Mucosa of rectum (tissue), 2 donors: ENCODE results near the gene AASDHPPT.

ENCODE experiments used
- H3K27ac ChIP-seq, 2 donors: one replicate each; pipeline ENCODE4 v1.7.0; 2013; ENCODE audit warnings: inconsistent platforms in 2 of 2, low read depth in 2 of 2, low read length in 2 of 2
- H3K27me3 ChIP-seq, 2 donors: one replicate each; pipeline ENCODE4 v1.7.0; 2013; ENCODE audit warnings: low read length in 2 of 2; ENCODE audit not compliant: control insufficient read depth in 2 of 2, insufficient read depth in 2 of 2
- H3K36me3 ChIP-seq, 2 donors: one replicate each; pipeline ENCODE4 v1.7.0; 2013; ENCODE audit warnings: low read length in 2 of 2; ENCODE audit not compliant: control insufficient read depth in 2 of 2, insufficient read depth in 2 of 2
- H3K4me1 ChIP-seq, 2 donors: one replicate each; pipeline ENCODE4 v1.7.0; 2013; ENCODE audit warnings: low read length in 2 of 2, mild to moderate bottlenecking in 1 of 2; ENCODE audit not compliant: control insufficient read depth in 2 of 2, insufficient read depth in 2 of 2
- H3K4me3 ChIP-seq, 2 donors: one replicate each; pipeline ENCODE4 v1.7.0; 2013; ENCODE audit warnings: low read length in 2 of 2
- H3K9ac ChIP-seq, 2 donors: one replicate each; pipeline ENCODE4 v1.7.0; 2013; ENCODE audit warnings: low read length in 2 of 2, low read depth in 1 of 2, mild to moderate bottlenecking in 1 of 2
- H3K9me3 ChIP-seq, 2 donors: one replicate each; pipeline ENCODE4 v1.7.0; 2013; ENCODE audit warnings: low read length in 2 of 2; ENCODE audit not compliant: control insufficient read depth in 2 of 2
- donor health status: healthy.
- donor health status: Normal muscosa, but diverticular disease.

The AASDHPPT gene, protein sequence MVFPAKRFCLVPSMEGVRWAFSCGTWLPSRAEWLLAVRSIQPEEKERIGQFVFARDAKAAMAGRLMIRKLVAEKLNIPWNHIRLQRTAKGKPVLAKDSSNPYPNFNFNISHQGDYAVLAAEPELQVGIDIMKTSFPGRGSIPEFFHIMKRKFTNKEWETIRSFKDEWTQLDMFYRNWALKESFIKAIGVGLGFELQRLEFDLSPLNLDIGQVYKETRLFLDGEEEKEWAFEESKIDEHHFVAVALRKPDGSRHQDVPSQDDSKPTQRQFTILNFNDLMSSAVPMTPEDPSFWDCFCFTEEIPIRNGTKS

DNA sequence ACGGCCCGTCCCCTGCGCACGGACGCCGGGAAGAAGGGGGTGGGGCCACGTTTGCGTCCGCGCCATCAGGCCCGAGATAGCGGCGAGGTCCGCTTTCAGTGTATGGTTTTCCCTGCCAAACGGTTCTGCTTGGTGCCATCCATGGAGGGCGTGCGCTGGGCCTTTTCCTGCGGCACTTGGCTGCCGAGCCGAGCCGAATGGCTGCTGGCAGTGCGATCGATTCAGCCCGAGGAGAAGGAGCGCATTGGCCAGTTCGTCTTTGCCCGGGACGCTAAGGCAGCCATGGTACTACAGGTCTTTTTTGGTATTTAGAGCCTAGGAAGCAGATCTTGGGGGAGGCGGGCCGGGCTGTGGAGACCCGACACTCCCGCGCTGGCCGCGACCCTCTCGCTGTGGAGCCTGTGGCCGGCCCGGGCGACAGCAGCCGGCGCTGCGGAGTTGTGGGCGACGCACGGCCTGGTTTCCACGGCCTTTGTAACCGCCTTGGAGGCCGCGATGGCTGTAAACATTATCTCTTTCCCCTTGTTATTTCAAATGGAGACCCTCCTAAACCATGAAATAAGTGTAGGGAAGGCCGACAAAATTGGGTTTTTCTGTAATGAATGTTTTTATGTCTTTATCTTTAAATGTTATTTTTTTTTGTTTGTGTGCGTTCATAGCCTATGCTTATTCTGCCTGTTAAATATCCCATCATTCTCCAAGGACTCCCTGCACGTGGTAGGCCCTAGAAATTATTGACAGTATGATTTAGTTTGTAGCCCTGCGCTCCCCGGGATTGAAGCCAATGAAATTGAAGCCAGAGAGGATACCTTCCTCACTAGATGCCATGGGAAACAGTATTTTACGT is at the start of gene AASDHPPT:
Gene AASDHPPT, plus strand, starts transcription at position 54 of the 847 bp plus-strand sequence. Its CDS starts 49 bp downstream, at position 103.
- peak within 1 kb of the TSS; percentile 96 to 98 for H3K4me3 ChIP-seq
- H3K27me3 ChIP-seq: no peaks in the 10 kb centered on the region
- H3K36me3 ChIP-seq: peaks cover 16 to 17% of the 10 kb centered on the region in 2 donors
- peak within 1 kb of the TSS; percentile 89 to 96 for H3K27ac ChIP-seq
- H3K4me1 ChIP-seq: peaks cover 8% of the 10 kb centered on the region in 2 donors
- H3K9ac ChIP-seq: peak within 1 kb of the TSS; percentile 93 to 97
- H3K9me3 ChIP-seq: no peaks in the 10 kb centered on the region

- Histone ChIP-seq H3K36me3 (no peaks in the 10 kb centered on the region), H3K4me3 (no peak overlapping the region), H3K27ac (no peak overlapping the region), H3K27me3 (peaks cover 0 to 3% of the 10 kb centered on the region in 2 donors), H3K9ac (no peak overlapping the region), H3K4me1 (no peaks in the 10 kb centered on the region), H3K9me3 (no peaks in the 10 kb centered on the region)
Observed at GRCh38 chr11:106030609-106031008, 46.9 kb upstream of the AASDHPPT start.

DNA sequence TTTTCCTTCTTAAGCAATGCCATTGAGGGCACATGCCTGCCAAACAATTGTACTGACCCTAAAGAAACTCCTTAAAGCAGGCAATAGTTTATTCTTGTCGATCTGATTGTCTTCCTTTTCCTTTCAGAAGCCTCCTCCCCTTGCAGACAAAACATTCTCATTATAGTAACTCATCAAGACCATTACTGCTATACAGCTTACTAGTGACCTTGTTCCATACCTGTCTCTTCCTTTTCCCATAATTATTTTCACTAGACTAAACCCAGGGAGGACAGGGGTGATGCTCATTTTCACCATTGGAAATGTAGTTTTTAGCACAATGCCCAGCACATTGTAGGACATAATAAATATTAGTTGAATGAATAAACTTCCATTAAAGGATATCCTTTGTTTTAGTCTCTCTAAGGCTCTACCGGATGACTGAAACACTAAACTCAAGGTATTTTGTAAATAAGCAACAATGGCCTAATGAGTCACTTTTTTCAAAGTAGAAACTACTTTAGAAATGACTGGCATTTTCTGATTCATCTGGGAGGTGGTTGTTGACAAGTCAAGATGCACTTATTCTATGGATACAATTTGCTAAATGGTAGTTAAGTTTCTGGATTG is 46.2 kb upstream of the AASDHPPT start:
- Histone ChIP-seq H3K27me3 (peaks cover 0 to 3% of the 10 kb centered on the region in 2 donors), H3K4me3 (no peak overlapping the region), H3K36me3 (no peaks in the 10 kb centered on the region), H3K9me3 (no peaks in the 10 kb centered on the region), H3K4me1 (no peaks in the 10 kb centered on the region), H3K9ac (no peak overlapping the region), H3K27ac (no peak overlapping the region)

GRCh38 chr11:106031936-106032335 is 45.5 kb upstream of the AASDHPPT start:
- H3K27me3 ChIP-seq: peaks cover 0 to 3% of the 10 kb centered on the region in 2 donors
- no peak overlapping the region for H3K27ac ChIP-seq
- no peaks in the 10 kb centered on the region for H3K4me1 ChIP-seq
- no peaks in the 10 kb centered on the region for H3K9me3 ChIP-seq
- no peak overlapping the region for H3K9ac ChIP-seq
- H3K36me3 ChIP-seq: no peaks in the 10 kb centered on the region
- no peak overlapping the region for H3K4me3 ChIP-seq

DNA sequence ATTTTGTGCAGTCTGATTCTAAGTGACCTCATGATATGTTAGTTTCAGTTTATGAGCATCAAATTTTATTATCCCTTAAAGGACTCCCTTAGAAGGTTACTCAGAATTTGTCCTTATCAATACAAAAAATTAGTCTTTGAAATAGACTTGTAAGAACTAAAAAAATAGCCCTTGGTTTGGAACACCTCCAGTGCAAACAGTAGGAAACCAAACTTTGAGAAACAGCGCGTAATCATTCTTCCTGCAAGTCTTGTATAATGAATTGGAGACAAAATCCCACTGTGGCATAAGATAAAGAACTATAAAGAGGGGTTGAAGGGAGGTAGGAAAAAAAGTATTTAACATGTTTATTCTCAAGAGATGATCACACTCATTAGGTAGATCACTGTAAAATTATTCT is 44.6 kb upstream of the AASDHPPT start:
- Histone ChIP-seq H3K9ac (no peak overlapping the region), H3K4me3 (no peak overlapping the region), H3K4me1 (no peaks in the 10 kb centered on the region), H3K27ac (no peak overlapping the region), H3K9me3 (no peaks in the 10 kb centered on the region), H3K27me3 (peaks cover 0 to 3% of the 10 kb centered on the region in 2 donors), H3K36me3 (no peaks in the 10 kb centered on the region)

DNA sequence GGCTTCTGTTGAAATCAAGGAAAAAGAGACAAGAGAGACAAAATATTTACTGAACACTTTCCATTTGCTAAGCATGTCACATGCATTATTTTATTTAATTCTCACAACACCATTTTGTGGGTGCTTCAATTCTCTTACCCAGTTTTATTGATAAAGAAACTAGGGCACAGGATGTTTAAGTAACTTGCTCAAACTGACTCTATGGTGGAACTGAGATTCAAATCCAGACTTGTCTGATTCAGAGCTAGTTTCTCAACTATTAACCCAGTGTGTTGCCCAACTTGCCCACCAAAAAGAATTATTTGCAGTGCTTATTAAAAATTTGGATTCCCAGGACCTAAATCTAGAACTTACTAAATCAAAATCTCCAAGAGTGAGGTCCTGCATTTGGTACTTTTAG is 33.9 kb upstream of the AASDHPPT start:
- Histone ChIP-seq H3K27ac (no peak overlapping the region), H3K4me3 (no peak overlapping the region), H3K9ac (no peak overlapping the region), H3K36me3 (no peaks in the 10 kb centered on the region), H3K27me3 (no peaks in the 10 kb centered on the region), H3K4me1 (no peaks in the 10 kb centered on the region), H3K9me3 (no peaks in the 10 kb centered on the region)

GRCh38 chr11:106047631-106048030 is 29.8 kb upstream of the AASDHPPT start:
- H3K36me3 ChIP-seq: no peaks in the 10 kb centered on the region
- no peaks in the 10 kb centered on the region for H3K27me3 ChIP-seq
- H3K9me3 ChIP-seq: no peaks in the 10 kb centered on the region
- no peak overlapping the region for H3K9ac ChIP-seq
- H3K4me3 ChIP-seq: no peak overlapping the region
- no peaks in the 10 kb centered on the region for H3K4me1 ChIP-seq
- H3K27ac ChIP-seq: no peak overlapping the region

DNA sequence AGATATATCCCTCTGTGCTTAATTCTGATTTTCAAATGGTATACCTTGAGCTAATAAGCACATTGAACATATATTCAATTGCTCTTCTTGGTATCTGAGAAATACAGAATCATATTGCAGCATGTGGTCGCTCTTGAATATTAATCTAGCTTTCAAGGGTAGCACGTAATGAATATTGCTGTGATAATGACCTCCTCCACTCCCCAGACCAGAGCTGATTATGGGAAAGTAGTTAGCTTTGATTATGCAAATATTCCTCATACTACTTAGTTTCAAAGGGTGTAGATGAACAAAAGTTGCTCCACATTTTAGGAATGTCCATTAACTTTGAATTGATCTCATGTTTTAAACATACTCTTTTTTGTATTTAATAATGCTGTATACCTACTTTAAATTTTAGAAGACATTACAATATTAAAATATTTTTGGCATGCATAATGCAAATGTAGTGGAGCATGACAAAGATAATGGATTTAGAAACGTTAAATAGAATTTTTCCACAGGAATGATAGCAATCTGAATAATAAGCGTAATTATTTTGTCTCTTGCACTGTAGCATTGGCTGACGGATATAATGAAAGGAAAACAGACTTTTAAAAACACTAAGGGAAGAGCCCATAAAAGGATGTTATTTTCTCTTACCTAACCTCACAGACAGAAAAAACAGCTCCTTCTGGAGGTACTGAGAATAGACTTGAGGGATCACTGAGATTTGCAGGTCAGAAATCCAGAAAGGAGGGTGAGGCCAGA is 27.6 kb upstream of the AASDHPPT start:
- H3K27ac ChIP-seq: no peak overlapping the region
- no peaks in the 10 kb centered on the region for H3K4me1 ChIP-seq
- no peaks in the 10 kb centered on the region for H3K27me3 ChIP-seq
- no peak overlapping the region for H3K4me3 ChIP-seq
- H3K36me3 ChIP-seq: no peaks in the 10 kb centered on the region
- H3K9ac ChIP-seq: no peak overlapping the region
- H3K9me3 ChIP-seq: no peaks in the 10 kb centered on the region

DNA sequence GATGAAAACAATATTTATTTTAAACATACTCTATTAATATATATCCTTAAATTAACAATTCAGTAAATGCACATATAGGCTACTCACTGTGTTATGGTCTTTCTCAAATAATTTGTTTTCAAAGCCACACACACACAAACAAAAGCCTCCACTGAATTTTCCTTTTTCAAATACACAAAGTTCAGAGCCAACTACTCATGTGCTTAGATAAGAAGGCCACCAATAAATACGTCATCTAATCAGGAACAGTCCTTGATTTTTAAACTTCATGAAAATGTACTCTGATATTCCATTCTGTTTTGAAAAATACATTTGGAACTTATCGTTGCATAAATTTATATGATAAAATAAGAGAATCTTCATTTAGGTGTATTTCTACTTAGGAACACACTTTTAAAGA is 26.4 kb upstream of the AASDHPPT start:
- Histone ChIP-seq H3K36me3 (no peaks in the 10 kb centered on the region), H3K4me1 (no peaks in the 10 kb centered on the region), H3K4me3 (no peak overlapping the region), H3K27ac (no peak overlapping the region), H3K9me3 (no peaks in the 10 kb centered on the region), H3K9ac (no peak overlapping the region), H3K27me3 (no peaks in the 10 kb centered on the region)
